Caco-2 (cell line): Measurements from ENCODE around the gene CDC34. TPM values are rescaled to one million over a fixed set of nuclear protein-coding genes. Genes with fewer than 3 reads are reported as not detected.

Source experiments
- BruUV-seq: library from RNA; stranded (reverse); fragments of 400-500 nt; replicated peaks from 2 replicates; lab custom pipeline; 2021; lab: Mats Ljungman, UMichigan
- CTCF ChIA-PET: fragments of 300-600 bp; sonication (Branson Sonifier 250); formaldehyde crosslinking; loops from one replicate; lab custom pipeline; 2022; ENCODE audit warnings: antibody characterized with exemption; lab: Charles Lee
- POLR2A ChIA-PET: fragments of 300-600 bp; sonication (Branson Sonifier 250); formaldehyde crosslinking; loops from one replicate; lab custom pipeline; 2022; ENCODE audit warnings: antibody characterized with exemption; lab: Charles Lee
- DNase-seq, 2 experiments: peaks; one replicate each; pipeline versions ENCODE4 v3.0.0 to v3.0.0-alpha.2; 2020 to 2022
- H3K27me3 ChIP-seq: replicated peaks from 2 replicates; pipeline ENCODE4 v1.6.0; 2011; ENCODE audit warnings: low read length; ENCODE audit not compliant: control insufficient read depth, insufficient read depth
- H3K36me3 ChIP-seq: 2 replicates; pipeline ENCODE4 v1.5.1; 2011; ENCODE audit warnings: low read length; ENCODE audit not compliant: control insufficient read depth, insufficient read depth
- H3K4me1 ChIP-seq: fragments of 250-450 bp; sonication (Bioruptor Pico); 2 replicates; pipeline ENCODE4 v1.5.1; 2020; ENCODE audit warnings: mild to moderate bottlenecking
- H3K4me3 ChIP-seq: 2 replicates; pipeline ENCODE4 v1.5.1; 2011; ENCODE audit warnings: low read depth, mild to moderate bottlenecking, control low read depth, low read length
- H3K9me3 ChIP-seq: fragments of 250-450 bp; sonication (Bioruptor Pico); 2 replicates; pipeline ENCODE4 v1.5.1; 2020; ENCODE audit warnings: mild to moderate bottlenecking, moderate library complexity
- H3K27ac Mint-ChIP-seq: one replicate; pipeline ENCODE4 v1.8.0; 2022; ENCODE audit warnings: mixed read lengths; ENCODE audit not compliant: unreplicated experiment
- H3K27me3 Mint-ChIP-seq: one replicate; pipeline ENCODE4 v1.8.0; 2022; ENCODE audit warnings: mixed read lengths; ENCODE audit not compliant: insufficient read depth, unreplicated experiment
- H3K36me3 Mint-ChIP-seq: one replicate; pipeline ENCODE4 v1.8.0; 2022; ENCODE audit warnings: mild to moderate bottlenecking, mixed read lengths; ENCODE audit not compliant: insufficient read depth, unreplicated experiment
- H3K4me1 Mint-ChIP-seq: one replicate; pipeline ENCODE4 v1.8.0; 2022; ENCODE audit warnings: low read depth, mixed read lengths; ENCODE audit not compliant: unreplicated experiment
- H3K4me3 Mint-ChIP-seq: one replicate; pipeline ENCODE4 v1.8.0; 2022; ENCODE audit warnings: mild to moderate bottlenecking, moderate library complexity, mixed read lengths; ENCODE audit not compliant: unreplicated experiment
- H3K9me3 Mint-ChIP-seq: one replicate; pipeline ENCODE4 v1.8.0; 2022; ENCODE audit warnings: mixed read lengths; ENCODE audit not compliant: unreplicated experiment
- intact Hi-C: fragments of 100-400 bp; cut with micrococcal nuclease; formaldehyde crosslinking; loops from one replicate; pipeline ENCODE4 v1.10.0; 2022; ENCODE audit not compliant: unreplicated experiment
- total RNA-seq: library from RNA; stranded (reverse); gene quantifications from 2 replicates; pipeline ENCODE4 v1.2.3, GENCODE V29; 2022
- TF ChIP-seq, protein P1 (sequence below), 2 experiments: fragments of 200-600 bp in 1 of 2; IDR thresholded peaks; 1 replicate in 1 of 2; 2 replicates in 1 of 2; pipeline versions ENCODE4 v1.5.1 to v1.8.0; 2011 to 2022; ENCODE audit warnings: antibody characterized with exemption in 1 of 2, control low read depth in 1 of 2, inconsistent platforms in 1 of 2, low read depth in 1 of 2, low read length in 1 of 2, mild to moderate bottlenecking in 1 of 2, moderate library complexity in 1 of 2; ENCODE audit not compliant: insufficient read depth in 1 of 2, severe bottlenecking in 1 of 2, unreplicated experiment in 1 of 2

Gene CDC34
- total RNA-seq, 1 experiment from 2014 or later = 129 TPM

- Histone ChIP-seq H3K4me3 (no peak overlapping the region), H3K4me1 (peaks cover 19% of the 10 kb centered on the region), H3K27me3 (no peaks in the 10 kb centered on the region), H3K9me3 (no peaks in the 10 kb centered on the region), H3K36me3 (no peaks in the 10 kb centered on the region; the same call in 1 of the 2 replicates)
- BruUV-seq = no TSS peak
- Mint-ChIP-seq H3K27me3 (no peaks in the 10 kb centered on the region), H3K27ac (no peak overlapping the region), H3K36me3 (peaks cover 53% of the 10 kb centered on the region), H3K4me1 (peaks cover 21% of the 10 kb centered on the region), H3K4me3 (peak overlapping the region; percentile 98), H3K9me3 (no peaks in the 10 kb centered on the region)
- DNase-seq = no peak
- POLR2A ChIA-PET = no interaction called here
- CTCF ChIA-PET = no interaction called here
- TF ChIP-seq, protein P1, sequence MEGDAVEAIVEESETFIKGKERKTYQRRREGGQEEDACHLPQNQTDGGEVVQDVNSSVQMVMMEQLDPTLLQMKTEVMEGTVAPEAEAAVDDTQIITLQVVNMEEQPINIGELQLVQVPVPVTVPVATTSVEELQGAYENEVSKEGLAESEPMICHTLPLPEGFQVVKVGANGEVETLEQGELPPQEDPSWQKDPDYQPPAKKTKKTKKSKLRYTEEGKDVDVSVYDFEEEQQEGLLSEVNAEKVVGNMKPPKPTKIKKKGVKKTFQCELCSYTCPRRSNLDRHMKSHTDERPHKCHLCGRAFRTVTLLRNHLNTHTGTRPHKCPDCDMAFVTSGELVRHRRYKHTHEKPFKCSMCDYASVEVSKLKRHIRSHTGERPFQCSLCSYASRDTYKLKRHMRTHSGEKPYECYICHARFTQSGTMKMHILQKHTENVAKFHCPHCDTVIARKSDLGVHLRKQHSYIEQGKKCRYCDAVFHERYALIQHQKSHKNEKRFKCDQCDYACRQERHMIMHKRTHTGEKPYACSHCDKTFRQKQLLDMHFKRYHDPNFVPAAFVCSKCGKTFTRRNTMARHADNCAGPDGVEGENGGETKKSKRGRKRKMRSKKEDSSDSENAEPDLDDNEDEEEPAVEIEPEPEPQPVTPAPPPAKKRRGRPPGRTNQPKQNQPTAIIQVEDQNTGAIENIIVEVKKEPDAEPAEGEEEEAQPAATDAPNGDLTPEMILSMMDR (IDR thresholded peaks at IDR 0.05; ENCODE audit: insufficient read depth in 1 of 2, low read depth in 1 of 2, low read length in 1 of 2, severe bottlenecking in 1 of 2, unreplicated experiment in 1 of 2) = no peak
- intact Hi-C loops = loop anchor here (5.0 kb wide), 1 partner anchor 38 kb away; the partner anchor contains the start of gene CDC34
Observed at GRCh38 chr19:570251-570686, 38.7 kb downstream of the CDC34 start.

DNA sequence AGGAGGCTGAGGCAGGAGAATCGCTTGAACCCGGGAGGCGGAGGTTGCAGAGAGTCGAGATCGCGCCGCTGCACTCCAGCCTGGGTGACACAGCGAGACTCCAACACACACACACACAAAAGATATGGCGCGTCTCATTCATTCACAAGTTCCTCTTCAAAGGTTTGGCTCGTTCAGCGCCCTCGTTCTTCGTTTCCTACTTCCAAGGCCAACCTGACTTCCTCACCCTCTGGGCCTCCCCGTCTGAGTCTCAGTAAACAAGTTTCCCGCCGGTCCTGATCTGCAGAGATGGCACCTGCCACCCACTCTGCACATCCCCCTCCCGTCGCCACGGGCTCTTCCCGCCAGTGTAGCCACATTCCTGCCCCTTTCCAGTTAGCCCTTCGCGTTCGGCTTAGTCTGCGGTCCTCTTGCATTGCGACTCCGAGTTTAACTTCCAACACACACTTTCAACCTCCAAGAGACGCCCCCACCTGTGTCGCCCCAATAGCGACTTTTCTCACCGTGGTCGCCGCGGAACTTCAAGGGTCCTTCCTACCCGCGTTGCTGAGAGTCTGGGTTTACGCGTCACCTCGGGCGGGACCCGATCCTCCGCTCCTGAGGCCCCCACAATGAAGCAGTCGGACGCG, 39.5 kb downstream of the CDC34 start:
- peak overlapping the region; percentile 100 for H3K27ac Mint-ChIP-seq
- CTCF ChIA-PET = interaction anchor here (0.8 to 1.5 kb wide), 2 partner anchors 15 to 65 kb away, joined by 4 to 6 read pairs; no protein-coding TSS in a partner anchor
- H3K4me1 ChIP-seq = peaks cover 19% of the 10 kb centered on the region

GRCh38 chr19:571566-571974, 40.0 kb downstream of the CDC34 start:
- Histone ChIP-seq H3K4me3 (peak overlapping the region; percentile 65), H3K4me1 (peaks cover 19% of the 10 kb centered on the region), H3K27me3 (no peaks in the 10 kb centered on the region), H3K9me3 (no peaks in the 10 kb centered on the region), H3K36me3 (no peaks in the 10 kb centered on the region; the same call in 1 of the 2 replicates)
- Mint-ChIP-seq H3K4me3 (peak overlapping the region; percentile 98), H3K27ac (peak overlapping the region; percentile 100), H3K4me1 (peaks cover 18% of the 10 kb centered on the region), H3K27me3 (no peaks in the 10 kb centered on the region), H3K9me3 (no peaks in the 10 kb centered on the region), H3K36me3 (peaks cover 61% of the 10 kb centered on the region)
- peak in 1 of 2 experiments; percentile 45 for DNase-seq
- intact Hi-C loops = loop anchor here (5.0 kb wide), 1 partner anchor 39 kb away; the partner anchor contains the start of gene CDC34
- BruUV-seq = TSS peak; percentile 93
- TF ChIP-seq, protein P1 (IDR thresholded peaks at IDR 0.05; ENCODE audit: insufficient read depth in 1 of 2, low read depth in 1 of 2, low read length in 1 of 2, severe bottlenecking in 1 of 2, unreplicated experiment in 1 of 2) = no peak
- POLR2A ChIA-PET = interaction anchor here (0.5 to 1.1 kb wide), 2 partner anchors 29 to 40 kb away, joined by 3 to 4 read pairs; partner anchors contain the start of gene CDC34
- CTCF ChIA-PET = interaction anchor here (0.8 to 1.5 kb wide), 2 partner anchors 16 to 65 kb away, joined by 4 to 6 read pairs; no protein-coding TSS in a partner anchor

More for the DNA sequence above, 39.5 kb downstream of the CDC34 start:
- peak; percentile 77 to 88 for DNase-seq
- Histone ChIP-seq H3K4me3 (peak overlapping the region; percentile 65), H3K9me3 (no peaks in the 10 kb centered on the region), H3K36me3 (no peaks in the 10 kb centered on the region; the same call in 1 of the 2 replicates), H3K27me3 (no peaks in the 10 kb centered on the region)
- Mint-ChIP-seq H3K27me3 (no peaks in the 10 kb centered on the region), H3K36me3 (peaks cover 56% of the 10 kb centered on the region), H3K4me3 (peak overlapping the region; percentile 98), H3K9me3 (no peaks in the 10 kb centered on the region), H3K4me1 (peaks cover 21% of the 10 kb centered on the region)
- POLR2A ChIA-PET = interaction anchor here (1.1 kb wide), 1 partner anchor 39 kb away, joined by 4 read pairs; the partner anchor contains the start of gene CDC34
- BruUV-seq = no TSS peak
- TF ChIP-seq, protein P1 (IDR thresholded peaks at IDR 0.05; ENCODE audit: insufficient read depth in 1 of 2, low read depth in 1 of 2, low read length in 1 of 2, severe bottlenecking in 1 of 2, unreplicated experiment in 1 of 2) = no peak
- intact Hi-C loops = loop anchor here (5.0 kb wide), 1 partner anchor 39 kb away; the partner anchor contains the start of gene CDC34
